Subcutaneous adipose tissue (tissue), 4 donors: ENCODE results near the gene REPS1. TPM values are rescaled to one million over a fixed set of nuclear protein-coding genes. Genes with fewer than 3 reads are reported as not detected.

ENCODE experiments used
- CTCF ChIP-seq: fragments of 450-650 bp; IDR thresholded peaks from one replicate; pipeline ENCODE4 v1.5.1; 2016; ENCODE audit warnings: low read depth, mild to moderate bottlenecking, control low read depth, antibody characterized with exemption, moderate library complexity
- total RNA-seq, 4 donors: library from RNA; depleted of rRNA; stranded (reverse); fragments of >200 nt; gene quantifications; one replicate each; pipeline ENCODE4 v1.1.0, GENCODE V29; 2016

The REPS1 gene
- total RNA-seq, 4 donors from 2014 or later = 27.1 to 47.3 (median 33.1) TPM

GRCh38 chr6:138997136-138997535 lies 9.1 kb upstream of the REPS1 start:
- no peak for TF ChIP-seq CTCF

- no peak for TF ChIP-seq CTCF
Observed at GRCh38 chr6:138996524-138996923, 8.5 kb upstream of the REPS1 start.

- TF ChIP-seq CTCF = no peak
Observed at GRCh38 chr6:138991206-138991605, 3.2 kb upstream of the REPS1 start.

- TF ChIP-seq CTCF = no peak
Observed at GRCh38 chr6:138989098-138989983, 1.3 kb upstream of the REPS1 start.

GRCh38 chr6:138988469-138988834 lies 399 bp upstream of the REPS1 start:
- no peak for TF ChIP-seq CTCF

- no peak for TF ChIP-seq CTCF
Observed at GRCh38 chr6:138987080-138987642, 892 bp downstream of the REPS1 start.

- no peak for TF ChIP-seq CTCF
Observed at GRCh38 chr6:138986578-138986977, 1.5 kb downstream of the REPS1 start.
